NCI-H2081 (cell line): ENCODE measurements around the gene POLE2.
"Not testable (repeated sequence)": the region's sequence is repeated elsewhere in the genome, so short reads cannot be mapped to it uniquely, and the experiment has no call there.

Experiments
- DNase-seq, 2 experiments: peaks; one replicate each; lab custom pipeline; 2025; lab: John Stamatoyannopoulos, UW

The POLE2 gene, protein sequence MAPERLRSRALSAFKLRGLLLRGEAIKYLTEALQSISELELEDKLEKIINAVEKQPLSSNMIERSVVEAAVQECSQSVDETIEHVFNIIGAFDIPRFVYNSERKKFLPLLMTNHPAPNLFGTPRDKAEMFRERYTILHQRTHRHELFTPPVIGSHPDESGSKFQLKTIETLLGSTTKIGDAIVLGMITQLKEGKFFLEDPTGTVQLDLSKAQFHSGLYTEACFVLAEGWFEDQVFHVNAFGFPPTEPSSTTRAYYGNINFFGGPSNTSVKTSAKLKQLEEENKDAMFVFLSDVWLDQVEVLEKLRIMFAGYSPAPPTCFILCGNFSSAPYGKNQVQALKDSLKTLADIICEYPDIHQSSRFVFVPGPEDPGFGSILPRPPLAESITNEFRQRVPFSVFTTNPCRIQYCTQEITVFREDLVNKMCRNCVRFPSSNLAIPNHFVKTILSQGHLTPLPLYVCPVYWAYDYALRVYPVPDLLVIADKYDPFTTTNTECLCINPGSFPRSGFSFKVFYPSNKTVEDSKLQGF

GRCh38 chr14:49687942-49688700 is at the start of gene POLE2:
POLE2 (minus strand) TSS chr14:49688214; CDS start chr14:49688203, 11 bp downstream.
- peak; percentile 67 to 73 for DNase-seq

GRCh38 chr14:49735669-49736068 is 47.7 kb upstream of the POLE2 start:
- DNase-seq, result not testable (repeated sequence)

GRCh38 chr14:49733836-49734235 is 45.8 kb upstream of the POLE2 start:
- no peak for DNase-seq

GRCh38 chr14:49732896-49733295 is 44.9 kb upstream of the POLE2 start:
- DNase-seq, result no peak

- DNase-seq, result no peak
Measured at GRCh38 chr14:49727171-49727570, 39.2 kb upstream of the POLE2 start.

GRCh38 chr14:49721733-49722435 is 33.9 kb upstream of the POLE2 start:
- not testable (repeated sequence) for DNase-seq

DNA sequence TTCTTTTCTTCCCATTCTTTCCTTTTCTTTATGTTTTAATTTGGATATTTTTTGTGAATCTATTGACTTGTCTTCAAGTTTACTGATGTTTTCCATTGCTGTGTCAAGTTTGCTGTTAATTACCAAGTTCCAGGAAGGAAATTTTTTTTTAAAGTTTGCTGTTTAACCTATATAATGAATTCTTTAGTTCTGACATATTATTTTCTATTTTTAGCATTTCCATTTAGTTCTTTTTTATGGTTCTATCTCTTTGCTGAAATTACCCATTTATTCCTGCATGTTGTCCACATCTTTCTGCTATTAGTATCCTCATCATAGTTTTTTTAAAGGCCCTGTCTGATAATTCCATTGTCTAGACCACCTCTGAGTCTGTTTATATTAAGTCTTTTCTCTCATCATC is 32.7 kb upstream of the POLE2 start:
- DNase-seq, result no peak

DNA sequence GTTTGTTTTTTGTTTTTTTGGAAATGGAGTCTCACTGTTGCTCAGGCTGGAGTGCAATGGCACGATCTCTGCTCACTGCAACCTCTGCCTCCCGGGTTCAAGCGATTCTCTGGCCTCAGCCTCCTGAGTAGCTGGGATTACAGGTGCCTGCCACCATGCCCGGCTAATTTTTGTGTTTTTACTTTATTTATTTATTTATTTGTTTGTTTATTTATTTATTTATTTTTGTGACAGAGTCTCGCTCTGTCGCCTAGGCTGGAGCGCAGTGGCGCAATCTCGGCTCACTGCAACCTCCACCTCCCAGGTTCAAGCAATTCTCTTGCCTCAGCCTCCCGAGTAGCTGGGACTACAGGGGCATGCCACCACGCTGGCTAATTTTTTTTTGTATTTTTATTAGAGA is 23.0 kb upstream of the POLE2 start:
- DNase-seq, result not testable (repeated sequence)

DNA sequence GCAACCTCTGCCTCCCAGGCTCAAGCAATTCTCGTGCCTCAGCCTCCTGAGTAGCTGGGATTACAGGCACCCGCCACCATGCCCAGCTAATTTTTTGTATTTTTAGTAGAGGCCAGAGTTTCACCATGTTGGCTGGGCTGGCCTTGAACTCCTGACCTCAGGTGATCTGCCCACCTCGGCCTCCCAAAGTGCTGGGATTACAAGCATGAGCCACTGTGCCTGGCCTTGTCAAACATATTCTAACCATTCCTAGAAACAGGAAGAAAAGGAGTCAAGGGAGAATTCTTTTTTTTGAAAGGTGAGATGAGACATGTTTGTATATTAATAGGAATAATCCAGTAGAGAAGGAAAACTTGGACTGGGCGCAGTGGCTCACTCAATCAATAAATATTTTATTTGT is 16.5 kb upstream of the POLE2 start:
- not testable (repeated sequence) for DNase-seq

DNA sequence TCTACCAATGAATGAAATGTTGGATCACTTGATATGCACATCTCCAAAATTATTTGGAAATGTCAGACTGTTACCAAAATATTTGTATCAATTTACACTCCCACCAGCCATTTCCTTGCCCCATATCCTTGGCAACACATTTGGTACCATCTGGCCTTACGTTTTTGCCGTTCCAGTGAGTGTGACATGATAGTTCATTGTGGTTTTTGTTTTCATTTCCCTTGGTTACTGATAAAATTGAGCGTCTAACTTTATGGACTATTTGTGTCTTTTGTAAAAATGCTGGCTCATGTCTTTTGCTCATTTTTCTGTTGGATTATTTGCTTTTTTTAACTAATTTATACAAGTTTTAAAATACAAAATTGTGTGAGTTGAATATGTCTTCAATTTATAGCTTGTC is 16.0 kb upstream of the POLE2 start:
- DNase-seq, result no peak

DNA sequence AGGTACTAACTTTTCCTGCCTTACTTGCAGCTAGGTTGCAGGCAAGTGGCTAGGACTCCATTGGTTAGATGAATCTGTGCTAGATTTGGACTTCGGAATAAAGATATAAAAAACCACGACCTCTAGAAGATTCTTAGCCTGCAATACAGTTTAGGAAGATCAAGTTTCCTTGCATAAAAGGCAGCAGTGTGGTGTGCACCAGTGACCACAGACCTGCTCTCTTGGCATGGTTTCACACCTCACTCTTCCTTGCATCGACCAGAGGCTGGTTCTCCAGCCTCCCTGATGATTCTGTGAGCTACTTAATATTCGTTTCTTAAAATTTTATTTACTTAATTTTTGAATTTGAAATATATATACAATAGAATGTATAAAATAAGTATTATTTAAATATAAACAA is 14.7 kb upstream of the POLE2 start:
- no peak for DNase-seq

DNA sequence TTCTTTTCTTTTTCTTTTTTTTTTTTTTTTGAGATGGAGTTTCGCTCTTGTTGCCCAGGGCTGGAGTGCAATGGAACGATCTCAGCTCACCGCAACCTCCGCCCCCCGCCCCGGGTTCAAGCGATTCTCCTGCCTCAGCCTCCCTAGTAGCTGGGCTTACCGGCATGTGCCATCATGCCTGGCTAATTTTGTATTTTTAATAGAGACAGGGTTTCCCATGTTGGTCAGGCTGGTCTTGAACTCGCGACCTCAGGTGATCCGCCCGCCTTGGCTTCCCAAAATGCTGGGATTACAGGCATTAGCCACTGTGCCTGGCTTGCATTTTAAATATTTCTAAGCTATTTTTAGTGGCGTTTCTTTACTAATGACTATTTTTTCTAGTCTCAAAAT is 5.7 kb upstream of the POLE2 start:
- DNase-seq, result not testable (repeated sequence)

GRCh38 chr14:49692811-49693734 is 5.1 kb upstream of the POLE2 start, which contains the start of gene KLHDC1:
KLHDC1 (plus strand) TSS chr14:49693120; CDS start chr14:49693195, 75 bp downstream.
- peak; percentile 40 to 65 for DNase-seq

DNA sequence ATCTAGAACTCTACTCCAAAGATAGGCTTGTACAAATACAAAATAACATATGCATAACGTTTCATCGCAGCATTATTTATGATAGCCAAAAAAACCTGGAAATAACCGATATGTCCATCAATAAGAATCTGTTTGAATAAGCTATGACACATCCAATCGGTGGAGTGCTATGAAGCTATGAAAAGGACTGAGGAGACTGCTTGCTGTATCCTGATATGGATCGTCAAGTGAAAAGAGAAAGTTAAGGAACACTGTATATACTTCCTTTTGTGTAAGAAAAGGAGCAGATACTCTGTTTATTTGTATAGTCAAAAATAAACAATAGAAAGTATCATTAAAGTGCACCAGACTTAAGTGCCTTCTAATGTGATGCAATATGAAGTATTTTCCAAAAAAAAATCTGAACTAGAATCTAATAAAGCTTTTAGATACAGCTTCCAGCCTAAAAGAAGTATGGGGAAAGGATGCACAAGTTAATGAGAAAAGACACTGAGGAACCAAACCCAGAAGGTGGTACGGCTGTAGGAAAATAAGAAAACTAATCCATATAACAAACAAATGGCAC is 4.3 kb upstream of the POLE2 start:
- no peak for DNase-seq

DNA sequence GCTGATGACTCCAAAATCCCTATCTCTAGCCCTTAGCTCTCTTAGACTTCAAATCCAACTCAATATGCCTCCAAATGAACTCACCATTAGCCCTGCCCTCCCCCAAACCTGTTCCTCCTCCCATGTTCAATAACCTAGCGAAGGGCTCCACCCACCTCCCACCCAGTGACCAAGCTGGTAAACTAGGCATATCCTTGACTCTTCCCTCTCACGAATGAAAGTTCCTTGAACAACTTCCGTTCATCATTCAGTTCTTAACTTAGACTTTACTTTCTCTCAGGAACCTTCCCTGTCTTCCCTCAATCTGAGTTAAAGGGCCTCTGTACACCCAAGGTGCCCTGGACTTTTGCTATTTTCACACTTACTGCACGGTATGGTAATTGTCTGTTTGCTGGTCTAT is 3.0 kb upstream of the POLE2 start:
- DNase-seq, result no peak

DNA sequence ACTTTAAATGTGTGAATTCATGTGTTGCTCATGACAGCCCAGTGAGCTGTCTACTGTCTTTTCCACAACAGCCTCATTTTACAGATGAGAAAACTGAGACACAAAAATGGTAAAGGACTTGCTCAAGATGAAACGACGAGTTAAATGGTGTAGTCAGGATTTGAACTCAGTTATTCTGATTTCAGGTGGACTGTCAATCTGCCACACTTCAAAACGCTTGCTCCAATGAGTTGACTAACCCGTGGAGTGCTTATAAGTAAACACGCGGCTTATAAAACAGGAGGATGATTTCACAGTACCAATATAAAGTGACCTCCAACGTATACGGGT is 652 bp upstream of the POLE2 start:
- DNase-seq, result no peak

DNA sequence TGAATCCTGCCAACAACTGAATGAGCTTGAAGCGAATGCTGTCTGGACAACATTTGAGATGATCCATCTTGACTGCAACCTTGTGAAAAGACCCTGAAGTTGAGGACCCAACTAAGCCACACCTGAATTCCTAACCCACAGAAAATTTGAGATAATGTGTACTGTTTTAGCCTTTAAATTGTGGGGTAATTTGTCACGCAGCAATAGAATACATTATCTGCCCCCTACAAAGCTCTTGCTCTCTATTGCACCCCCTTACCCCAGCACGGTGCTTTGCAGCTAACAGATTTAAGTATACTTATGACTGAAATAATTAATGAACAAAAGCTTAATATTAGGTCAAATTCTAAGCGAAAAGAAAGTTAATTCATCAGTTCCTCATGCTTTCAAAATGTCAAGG is 1.6 kb downstream of the POLE2 start:
- no peak for DNase-seq

DNA sequence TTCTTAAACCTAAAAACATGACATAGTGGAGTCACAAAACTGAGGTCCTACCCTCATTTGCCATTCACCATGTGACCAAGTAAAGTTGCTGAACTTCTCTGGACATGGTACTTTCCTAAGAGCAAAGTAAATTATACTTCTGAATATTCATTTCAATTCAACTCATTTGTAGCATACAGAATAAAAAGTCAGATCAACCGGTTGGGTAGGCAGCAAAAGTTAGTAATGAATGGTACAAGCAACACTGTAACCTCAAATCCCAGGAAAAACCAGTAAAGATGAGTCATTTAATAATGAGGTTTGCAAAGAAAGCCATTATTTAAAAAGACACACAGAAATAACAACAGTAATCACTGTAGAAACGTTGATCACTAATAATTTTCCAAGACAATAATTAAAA is 8.7 kb downstream of the POLE2 start:
- DNase-seq, result no peak

DNA sequence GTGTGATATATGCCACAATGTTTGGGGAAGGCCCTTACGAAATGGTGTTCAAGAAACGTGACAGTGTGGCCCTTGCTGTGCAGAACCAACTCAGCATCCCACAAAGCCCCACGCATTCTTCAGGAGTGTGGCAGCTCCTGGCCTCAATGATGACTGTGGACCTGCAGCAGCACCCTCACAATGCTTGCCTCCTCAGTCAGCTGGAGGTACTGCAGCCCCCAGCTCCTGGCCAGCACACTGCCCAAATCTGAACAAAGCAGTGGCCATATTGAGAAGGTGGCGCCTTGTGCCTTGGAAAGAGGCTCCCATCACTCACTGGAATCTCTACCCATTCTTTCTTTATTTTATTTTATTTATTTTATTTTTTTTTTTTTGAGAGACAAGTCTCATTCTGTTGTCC is 10.4 kb downstream of the POLE2 start:
- DNase-seq, result no peak

- DNase-seq, result no peak
Measured at GRCh38 chr14:49673586-49673985, 14.4 kb downstream of the POLE2 start.

DNA sequence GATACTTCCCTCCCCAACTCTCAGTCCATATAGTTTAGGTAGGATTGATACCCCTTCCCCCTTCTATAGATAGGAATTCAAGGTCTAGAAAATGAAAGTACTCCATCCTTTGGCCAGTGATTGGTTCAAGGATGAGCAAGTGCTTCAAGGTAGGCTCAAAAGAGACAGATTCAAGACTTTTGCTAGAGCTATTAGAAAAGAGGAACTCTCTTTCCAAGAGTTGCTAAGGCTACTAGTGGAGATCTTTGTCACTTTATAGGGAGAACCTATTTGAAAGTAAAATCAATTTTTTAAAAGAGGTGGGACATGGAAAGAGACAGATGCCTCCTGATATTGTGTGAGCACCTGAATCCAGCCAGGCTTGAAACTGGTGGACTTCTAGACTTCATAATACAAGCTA is 17.5 kb downstream of the POLE2 start:
- DNase-seq, result no peak
